HEK293T (cell line): ENCODE results near the gene LAMA5.

ENCODE experiments used
- ARNT ChIP-seq: fragments of 450-650 bp; IDR thresholded peaks from 2 replicates; pipeline ENCODE4 v1.6.1; 2017; ENCODE audit warnings: mild to moderate bottlenecking
- BHLHE40 ChIP-seq: fragments of 450-650 bp; IDR thresholded peaks from 2 replicates; pipeline ENCODE4 v1.6.1; 2016; ENCODE audit warnings: mild to moderate bottlenecking, moderate library complexity, borderline replicate concordance
- CTBP1 ChIP-seq: fragments of 450-650 bp; IDR thresholded peaks from 2 replicates; pipeline ENCODE4 v1.6.1; 2016; ENCODE audit warnings: borderline replicate concordance
- FOXA1 ChIP-seq: fragments of 450-650 bp; IDR thresholded peaks from 2 replicates; pipeline ENCODE4 v1.6.1; 2016; ENCODE audit warnings: mild to moderate bottlenecking
- FOXK2 ChIP-seq: fragments of 450-650 bp; IDR thresholded peaks from 2 replicates; pipeline ENCODE4 v1.6.1; 2016; ENCODE audit warnings: mild to moderate bottlenecking
- FOXM1 ChIP-seq: fragments of 450-650 bp; IDR thresholded peaks from 2 replicates; pipeline ENCODE4 v1.6.1; 2017; ENCODE audit warnings: mild to moderate bottlenecking, borderline replicate concordance
- L3MBTL2 ChIP-seq: fragments of 450-650 bp; conservative IDR thresholded peaks from 2 replicates; pipeline ENCODE4 v1.6.1; 2016; ENCODE audit warnings: mild to moderate bottlenecking
- LEF1 ChIP-seq: fragments of 450-650 bp; IDR thresholded peaks from 2 replicates; pipeline ENCODE4 v1.6.1; 2017; ENCODE audit warnings: mild to moderate bottlenecking, borderline replicate concordance
- SP1 ChIP-seq: fragments of 450-650 bp; IDR thresholded peaks from 2 replicates; pipeline ENCODE4 v1.6.1; 2017
- SUZ12 ChIP-seq: fragments of 450-650 bp; IDR thresholded peaks from 2 replicates; pipeline ENCODE4 v1.6.1; 2016; ENCODE audit warnings: mild to moderate bottlenecking
- TARDBP ChIP-seq: fragments of 450-650 bp; IDR thresholded peaks from 2 replicates; pipeline ENCODE4 v1.6.1; 2016
- ZNF384 ChIP-seq: fragments of 450-650 bp; IDR thresholded peaks from 2 replicates; pipeline ENCODE4 v1.6.1; 2016

DNA sequence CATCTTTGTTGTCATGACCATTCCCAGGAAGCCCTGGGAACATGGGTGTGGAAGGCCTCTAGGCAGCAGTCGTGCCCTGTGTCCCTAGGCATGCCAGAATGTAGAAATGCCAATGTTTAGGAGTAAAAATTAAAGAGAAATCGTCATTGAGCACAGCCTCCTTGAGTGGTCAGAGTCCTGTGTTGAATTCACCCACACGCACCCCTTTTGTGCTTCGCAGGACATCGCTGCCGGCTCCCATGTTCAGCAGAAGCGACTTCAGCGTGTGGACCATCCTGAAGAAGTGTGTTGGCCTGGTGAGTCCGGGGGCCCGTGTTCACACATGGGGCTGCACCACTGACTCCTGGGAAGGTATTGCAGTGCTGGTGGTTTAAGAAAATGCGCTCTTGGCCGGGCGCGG lies 103.7 kb downstream of the LAMA5 start:
- TF ChIP-seq FOXK2 (no peak), TARDBP (no peak), SP1 (no peak), CTBP1 (no peak), FOXA1 (no peak), FOXM1 (no peak), BHLHE40 (no peak), SUZ12 (no peak), L3MBTL2 (no peak), LEF1 (no peak), ZNF384 (no peak), ARNT (no peak)
